ENCODE results near the gene CHD2.

The CHD2 gene

DNA sequence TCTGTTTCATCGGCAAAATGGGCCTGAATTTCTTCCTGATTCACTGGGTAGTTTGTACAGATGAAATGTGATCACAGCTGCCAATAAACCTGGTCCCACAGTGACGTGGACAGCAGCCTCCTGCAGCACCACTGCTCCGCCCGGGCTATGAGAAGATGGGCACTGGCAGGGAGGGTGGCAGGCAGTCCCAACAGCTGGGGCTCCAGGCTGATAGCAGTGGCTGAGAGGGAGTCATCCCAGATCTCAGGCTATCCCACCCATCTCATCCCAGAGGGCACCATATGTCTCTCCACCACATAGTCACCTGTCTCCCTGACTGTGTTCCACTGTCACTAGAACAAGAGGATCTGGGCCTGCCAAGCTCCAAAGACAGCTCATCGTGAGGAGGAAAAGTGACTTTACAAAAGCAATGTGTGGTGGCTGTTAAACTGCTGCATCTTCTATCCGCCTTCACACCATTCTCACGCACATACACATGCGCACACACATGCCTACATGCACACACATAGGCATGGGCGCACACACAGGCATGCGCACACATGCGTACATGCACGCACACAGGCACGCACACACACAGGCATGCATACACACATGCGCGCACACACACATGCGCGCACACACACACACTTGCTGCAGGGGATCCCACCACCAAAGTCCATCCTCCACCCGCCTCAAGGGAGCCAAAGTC is 142.7 kb downstream of the CHD2 start:
- no peaks in the 10 kb centered on the region for H3K27me3 ChIP-seq (replicated peaks)
- in situ Hi-C loops (cut with HindIII; ENCODE audit: low pct_ligation_motif_present, low sequenced_read_pairs): no loop called here
- H3K36me3 ChIP-seq (replicated peaks): no peaks in the 10 kb centered on the region
- DNase-seq: no peak
- TF ChIP-seq, protein P1, sequence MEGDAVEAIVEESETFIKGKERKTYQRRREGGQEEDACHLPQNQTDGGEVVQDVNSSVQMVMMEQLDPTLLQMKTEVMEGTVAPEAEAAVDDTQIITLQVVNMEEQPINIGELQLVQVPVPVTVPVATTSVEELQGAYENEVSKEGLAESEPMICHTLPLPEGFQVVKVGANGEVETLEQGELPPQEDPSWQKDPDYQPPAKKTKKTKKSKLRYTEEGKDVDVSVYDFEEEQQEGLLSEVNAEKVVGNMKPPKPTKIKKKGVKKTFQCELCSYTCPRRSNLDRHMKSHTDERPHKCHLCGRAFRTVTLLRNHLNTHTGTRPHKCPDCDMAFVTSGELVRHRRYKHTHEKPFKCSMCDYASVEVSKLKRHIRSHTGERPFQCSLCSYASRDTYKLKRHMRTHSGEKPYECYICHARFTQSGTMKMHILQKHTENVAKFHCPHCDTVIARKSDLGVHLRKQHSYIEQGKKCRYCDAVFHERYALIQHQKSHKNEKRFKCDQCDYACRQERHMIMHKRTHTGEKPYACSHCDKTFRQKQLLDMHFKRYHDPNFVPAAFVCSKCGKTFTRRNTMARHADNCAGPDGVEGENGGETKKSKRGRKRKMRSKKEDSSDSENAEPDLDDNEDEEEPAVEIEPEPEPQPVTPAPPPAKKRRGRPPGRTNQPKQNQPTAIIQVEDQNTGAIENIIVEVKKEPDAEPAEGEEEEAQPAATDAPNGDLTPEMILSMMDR (IDR thresholded peaks at IDR 0.05; ENCODE audit: low read depth, low read length, missing control alignments): no peak
- no peak overlapping the region for H3K27ac ChIP-seq
- no peak overlapping the region for H3K4me3 ChIP-seq (ENCODE audit: low read depth, low read length)

DNA sequence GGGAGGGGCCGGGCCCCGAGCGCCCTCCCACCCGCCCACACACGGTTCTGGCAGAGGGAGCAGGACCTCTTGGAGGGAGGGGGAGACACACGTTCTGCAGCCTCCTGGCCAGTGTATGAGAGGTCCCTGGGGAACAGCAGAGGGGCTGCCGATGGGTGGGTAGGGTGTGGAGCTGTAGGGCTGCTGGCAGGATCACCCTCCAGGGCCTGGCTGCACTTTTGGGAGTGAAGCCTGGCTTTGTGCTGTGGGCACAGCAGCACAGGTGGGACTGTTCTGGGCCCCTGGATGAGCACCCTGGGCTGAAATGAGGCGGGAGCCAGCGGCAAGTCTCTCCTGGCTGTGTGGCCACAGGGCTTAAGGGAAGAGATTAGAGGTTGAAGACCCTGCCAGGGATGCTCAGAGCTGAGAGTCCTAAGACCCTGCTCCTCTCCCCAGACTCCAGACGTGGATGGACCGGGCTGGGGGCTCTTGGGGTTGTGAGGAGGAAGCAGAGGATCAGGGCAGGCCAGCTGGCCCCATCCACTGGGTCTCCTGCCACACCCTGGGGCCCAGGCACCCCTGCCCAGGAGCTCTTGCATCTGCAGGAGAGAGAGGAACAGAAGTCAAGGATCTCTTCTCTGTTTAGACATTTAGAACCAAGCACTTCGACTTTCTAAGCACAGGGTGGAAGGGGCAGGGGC is 143.6 kb downstream of the CHD2 start:
- Histone ChIP-seq H3K36me3 (replicated peaks) (no peaks in the 10 kb centered on the region), H3K4me3 (ENCODE audit: low read depth, low read length) (no peak overlapping the region), H3K27me3 (replicated peaks) (no peaks in the 10 kb centered on the region), H3K27ac (no peak overlapping the region)
- DNase-seq: no peak
- TF ChIP-seq, protein P1 (IDR thresholded peaks at IDR 0.05; ENCODE audit: low read depth, low read length, missing control alignments): no peak
- in situ Hi-C loops (cut with HindIII; ENCODE audit: low pct_ligation_motif_present, low sequenced_read_pairs): no loop called here

DNA sequence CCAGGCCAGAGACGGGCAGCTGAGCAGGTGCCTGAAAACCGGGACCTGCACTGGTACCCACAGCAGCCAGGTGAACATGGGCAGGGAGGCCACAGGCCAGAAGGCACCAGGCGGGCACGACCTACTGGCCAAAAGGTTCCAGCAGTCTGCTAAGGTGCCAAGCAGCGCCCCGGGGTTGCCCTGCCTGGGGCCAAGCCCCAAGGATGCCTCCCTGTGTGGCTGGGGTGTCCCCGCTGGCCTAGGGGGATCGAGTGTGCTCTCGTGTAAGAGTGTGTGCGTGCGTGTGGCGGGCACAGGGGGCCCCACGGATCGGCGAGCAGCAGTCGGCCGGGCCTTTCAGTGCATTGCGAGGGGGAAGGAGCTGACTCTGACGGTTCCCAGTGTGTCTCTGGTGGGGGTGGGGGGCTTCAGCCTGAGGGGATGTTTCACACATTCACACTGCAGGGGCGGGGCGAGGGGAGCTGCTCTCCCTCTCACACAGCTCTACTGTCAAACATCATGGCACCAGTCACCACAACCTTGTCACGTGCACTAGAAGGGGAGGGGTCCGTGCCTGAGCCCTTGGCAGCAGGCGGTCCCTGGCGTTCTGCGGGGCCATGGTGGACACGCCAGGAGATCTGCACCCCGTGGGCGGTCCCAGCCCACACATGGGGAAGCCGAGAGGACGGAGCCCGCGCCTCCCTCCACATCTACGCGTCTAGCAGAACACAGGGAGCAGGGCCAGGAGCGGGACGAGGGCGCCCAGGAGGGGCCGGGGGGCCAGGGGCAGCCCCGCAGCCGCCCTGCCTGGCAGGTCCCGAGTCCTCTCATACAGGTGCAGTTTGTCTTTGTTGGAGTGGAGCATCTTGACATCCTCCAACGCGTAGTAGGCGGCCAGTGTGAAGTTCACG is 144.4 kb downstream of the CHD2 start:
- DNase-seq: no peak
- Histone ChIP-seq H3K27me3 (replicated peaks) (no peaks in the 10 kb centered on the region), H3K4me3 (ENCODE audit: low read depth, low read length) (no peak overlapping the region), H3K27ac (no peak overlapping the region), H3K36me3 (replicated peaks) (no peaks in the 10 kb centered on the region)
- TF ChIP-seq, protein P1 (IDR thresholded peaks at IDR 0.05; ENCODE audit: low read depth, low read length, missing control alignments): no peak
- in situ Hi-C loops (cut with HindIII; ENCODE audit: low pct_ligation_motif_present, low sequenced_read_pairs): no loop called here

DNA sequence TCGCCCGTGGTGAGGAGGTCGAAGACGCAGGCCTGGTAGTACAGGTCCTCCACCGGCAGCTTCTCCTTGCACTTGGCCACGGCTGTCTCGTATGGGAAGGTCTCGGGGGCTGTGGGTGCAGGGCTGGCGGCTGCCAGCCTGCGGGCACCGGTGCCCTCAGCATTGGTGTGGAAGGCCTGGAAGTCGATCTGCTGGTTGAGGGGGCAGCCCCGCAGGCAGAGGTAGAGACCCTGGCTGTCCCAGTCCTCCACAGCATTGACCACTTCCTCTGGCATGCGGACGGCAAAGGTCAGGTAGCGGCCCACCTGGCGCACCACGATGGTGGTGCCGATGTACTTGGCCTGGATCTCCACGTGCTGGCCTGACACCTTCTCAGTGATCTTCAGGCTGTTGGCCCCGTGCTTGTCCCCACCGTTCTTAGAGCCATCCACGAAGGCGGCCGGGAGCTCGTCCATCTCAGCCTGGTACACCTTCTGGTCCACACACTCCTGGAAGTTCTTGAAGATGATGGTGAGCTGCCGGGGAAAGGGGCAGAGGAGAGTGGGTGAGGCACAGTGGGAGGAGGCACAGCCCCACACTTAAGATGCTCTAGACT is 145.2 kb downstream of the CHD2 start:
- no peak overlapping the region for H3K27ac ChIP-seq
- TF ChIP-seq, protein P1 (IDR thresholded peaks at IDR 0.05; ENCODE audit: low read depth, low read length, missing control alignments): no peak
- no peak overlapping the region for H3K4me3 ChIP-seq (ENCODE audit: low read depth, low read length)
- in situ Hi-C loops (cut with HindIII; ENCODE audit: low pct_ligation_motif_present, low sequenced_read_pairs): no loop called here
- no peak for DNase-seq
- no peaks in the 10 kb centered on the region for H3K27me3 ChIP-seq (replicated peaks)
- no peaks in the 10 kb centered on the region for H3K36me3 ChIP-seq (replicated peaks)

DNA sequence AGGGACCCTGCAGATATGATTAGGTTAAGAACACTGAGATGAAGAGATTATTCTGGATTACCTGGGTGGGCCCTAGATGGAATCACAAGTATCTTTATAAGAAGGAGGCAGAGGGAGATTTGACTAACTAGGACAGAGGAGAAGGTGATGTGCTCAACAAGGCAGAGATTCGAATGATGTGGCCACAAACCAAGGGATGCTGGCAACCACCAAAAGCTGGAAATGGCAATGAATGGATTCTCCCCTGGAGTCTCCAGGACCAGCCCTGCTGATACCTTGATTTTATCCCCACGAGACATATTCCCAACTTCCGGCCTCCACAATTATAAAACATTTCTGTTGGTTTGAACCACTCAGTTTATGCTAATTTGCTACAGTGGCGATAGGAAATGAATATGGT is 146.0 kb downstream of the CHD2 start:
- TF ChIP-seq, protein P1 (IDR thresholded peaks at IDR 0.05; ENCODE audit: low read depth, low read length, missing control alignments): no peak
- in situ Hi-C loops (cut with HindIII; ENCODE audit: low pct_ligation_motif_present, low sequenced_read_pairs): no loop called here
- Histone ChIP-seq H3K4me3 (ENCODE audit: low read depth, low read length) (no peak overlapping the region), H3K27me3 (replicated peaks) (no peaks in the 10 kb centered on the region), H3K36me3 (replicated peaks) (no peaks in the 10 kb centered on the region), H3K27ac (no peak overlapping the region)
- DNase-seq: no peak

Measured in brain microvascular endothelial cell (primary cell).